Spinal cord (tissue), 10 donors: ENCODE data around the gene TMPRSS7. TPM values are rescaled to one million over a fixed set of nuclear protein-coding genes. Genes with fewer than 3 reads are reported as not detected.

Experiments
- DNase-seq, 6 donors: peaks; one replicate each; pipeline versions ENCODE4 v3.0.0 to v3.0.0-alpha.2; 2013 to 2015; ENCODE audit warnings: low spot score in 6 of 6, low read depth in 4 of 6
- H3K27ac ChIP-seq: one replicate; pipeline ENCODE4 v1.5.1; 2013; ENCODE audit warnings: low read depth, low read length, control low read depth
- H3K27me3 ChIP-seq: one replicate; pipeline ENCODE4 v1.6.1; 2013; ENCODE audit warnings: low read length; ENCODE audit not compliant: control insufficient read depth, insufficient read depth
- H3K36me3 ChIP-seq: one replicate; pipeline ENCODE4 v1.6.1; 2013; ENCODE audit warnings: low read length; ENCODE audit not compliant: control insufficient read depth, insufficient read depth
- H3K4me1 ChIP-seq: one replicate; pipeline ENCODE4 v1.6.1; 2013; ENCODE audit warnings: low read length; ENCODE audit not compliant: control insufficient read depth, insufficient read depth
- H3K4me3 ChIP-seq: one replicate; pipeline ENCODE4 v1.5.1; 2013; ENCODE audit warnings: low read depth, low read length, control low read depth
- H3K9me3 ChIP-seq: one replicate; pipeline ENCODE4 v1.6.1; 2013; ENCODE audit warnings: low read length; ENCODE audit not compliant: control insufficient read depth, insufficient read depth
- WGBS: methylation state at CpG from one replicate; pipeline ENCODE4 v1.1.5; 2013; ENCODE audit warnings: missing lambda C conversion rate; ENCODE audit not compliant: insufficient coverage; 5-methylcytosine and 5-hydroxymethylcytosine counted together
- long read RNA-seq, 4 donors: transcript quantifications; one replicate each; lab custom pipeline, GENCODE V29; 2026
- polyA plus RNA-seq, 2 donors: library from polyadenylated mRNA; unstranded; fragments of 120-200 nt; gene quantifications; one replicate each; pipeline ENCODE4 v1.2.1, GENCODE V29; 2013; ENCODE audit not compliant: insufficient read length in 2 of 2
- total RNA-seq, 2 donors: library from RNA; depleted of rRNA in 1 of 2; stranded (reverse); fragments of 120-200 nt in 1 of 2; fragments of >200 nt in 1 of 2; gene quantifications; one replicate each; pipeline versions ENCODE4 v1.2.3 to v1.2.4, GENCODE V29; 2013 to 2014
- donor health status: healthy.

Gene TMPRSS7, protein sequence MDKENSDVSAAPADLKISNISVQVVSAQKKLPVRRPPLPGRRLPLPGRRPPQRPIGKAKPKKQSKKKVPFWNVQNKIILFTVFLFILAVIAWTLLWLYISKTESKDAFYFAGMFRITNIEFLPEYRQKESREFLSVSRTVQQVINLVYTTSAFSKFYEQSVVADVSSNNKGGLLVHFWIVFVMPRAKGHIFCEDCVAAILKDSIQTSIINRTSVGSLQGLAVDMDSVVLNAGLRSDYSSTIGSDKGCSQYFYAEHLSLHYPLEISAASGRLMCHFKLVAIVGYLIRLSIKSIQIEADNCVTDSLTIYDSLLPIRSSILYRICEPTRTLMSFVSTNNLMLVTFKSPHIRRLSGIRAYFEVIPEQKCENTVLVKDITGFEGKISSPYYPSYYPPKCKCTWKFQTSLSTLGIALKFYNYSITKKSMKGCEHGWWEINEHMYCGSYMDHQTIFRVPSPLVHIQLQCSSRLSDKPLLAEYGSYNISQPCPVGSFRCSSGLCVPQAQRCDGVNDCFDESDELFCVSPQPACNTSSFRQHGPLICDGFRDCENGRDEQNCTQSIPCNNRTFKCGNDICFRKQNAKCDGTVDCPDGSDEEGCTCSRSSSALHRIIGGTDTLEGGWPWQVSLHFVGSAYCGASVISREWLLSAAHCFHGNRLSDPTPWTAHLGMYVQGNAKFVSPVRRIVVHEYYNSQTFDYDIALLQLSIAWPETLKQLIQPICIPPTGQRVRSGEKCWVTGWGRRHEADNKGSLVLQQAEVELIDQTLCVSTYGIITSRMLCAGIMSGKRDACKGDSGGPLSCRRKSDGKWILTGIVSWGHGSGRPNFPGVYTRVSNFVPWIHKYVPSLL
- total RNA-seq (under 1 TPM; 0.55 to 0.69 TPM), polyA plus RNA-seq (under 1 TPM; 0.30 to 0.46 TPM)
- long read RNA-seq, donor 1, result 0 reads
- long read RNA-seq, donor 2, result 0 reads
- long read RNA-seq, donor 3, result 0 reads
- long read RNA-seq, donor 4, result 0 reads

- Histone ChIP-seq H3K27ac (no peak within 1 kb of the TSS), H3K4me1 (peaks cover 5% of the 10 kb centered on the region), H3K27me3 (no peaks in the 10 kb centered on the region), H3K4me3 (no peak within 1 kb of the TSS), H3K36me3 (no peaks in the 10 kb centered on the region), H3K9me3 (no peaks in the 10 kb centered on the region)
- no peak for DNase-seq
- WGBS, result 40% methylated on average over 1 of the region's 4 CpGs
These were observed at the start of gene TMPRSS7 for GRCh38 chr3:112034436-112034835. TSS of gene TMPRSS7 (plus strand) at chr3:112034736. CDS start at chr3:112034846, 110 bp downstream.

- no CpG with 5 or more reads among the region's 3 CpGs for WGBS
These were observed 47.7 kb upstream of the TMPRSS7 start for GRCh38 chr3:111986800-111987199.

DNA sequence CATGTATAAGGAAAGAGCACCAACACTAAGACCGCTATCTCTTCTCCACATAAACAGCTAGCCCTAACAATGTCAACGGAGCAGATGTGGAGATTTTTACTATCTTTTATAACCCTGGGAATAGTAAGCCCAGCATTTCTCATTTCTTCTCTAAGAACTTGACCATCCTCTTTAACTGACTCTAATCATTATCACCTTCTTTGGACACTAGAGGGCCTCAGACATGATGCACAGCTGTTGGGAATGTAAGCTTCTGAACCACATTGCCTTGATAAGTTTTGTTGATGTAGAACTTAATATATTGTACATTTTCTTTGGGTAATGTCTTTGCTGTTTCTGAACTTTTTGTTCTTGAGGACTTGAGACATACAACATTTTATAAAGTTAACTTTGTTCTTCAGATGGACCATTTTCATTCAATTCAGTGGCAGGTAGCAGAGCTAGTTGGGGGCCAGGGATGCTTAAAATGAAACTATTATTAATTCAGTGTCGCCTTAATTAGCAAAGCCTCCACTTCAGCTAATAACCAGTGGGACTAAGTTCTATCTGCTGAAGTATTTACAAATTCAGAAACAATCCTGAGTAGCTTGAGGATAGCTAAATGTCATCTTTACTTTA is 45.4 kb upstream of the TMPRSS7 start:
- H3K9me3 ChIP-seq, result no peaks in the 10 kb centered on the region

More at GRCh38 chr3:111986800-111987199, 47.7 kb upstream of the TMPRSS7 start:
- Histone ChIP-seq H3K4me1 (no peaks in the 10 kb centered on the region), H3K36me3 (peaks cover 4% of the 10 kb centered on the region), H3K9me3 (no peaks in the 10 kb centered on the region), H3K27ac (no peak overlapping the region), H3K4me3 (no peak overlapping the region), H3K27me3 (no peaks in the 10 kb centered on the region)
- DNase-seq, result no peak

GRCh38 chr3:111993038-111993437 is 41.5 kb upstream of the TMPRSS7 start:
- Histone ChIP-seq H3K27me3 (no peaks in the 10 kb centered on the region), H3K27ac (peak overlapping the region; percentile 35), H3K4me1 (peaks cover 1% of the 10 kb centered on the region), H3K9me3 (no peaks in the 10 kb centered on the region), H3K36me3 (no peaks in the 10 kb centered on the region), H3K4me3 (no peak overlapping the region)
- peak in 2 of 6 donors; percentile 64 to 75 for DNase-seq
- WGBS, result 67% methylated on average over 1 of the region's 2 CpGs

More for the DNA sequence above, 45.4 kb upstream of the TMPRSS7 start:
- Histone ChIP-seq H3K27me3 (no peaks in the 10 kb centered on the region), H3K4me3 (no peak overlapping the region), H3K4me1 (no peaks in the 10 kb centered on the region), H3K36me3 (peaks cover 4% of the 10 kb centered on the region), H3K27ac (no peak overlapping the region)
- DNase-seq, result peak in 3 of 6 donors; percentile 50 to 91 (median 80)
- 60% methylated on average over 1 of the region's 3 CpGs for WGBS

DNA sequence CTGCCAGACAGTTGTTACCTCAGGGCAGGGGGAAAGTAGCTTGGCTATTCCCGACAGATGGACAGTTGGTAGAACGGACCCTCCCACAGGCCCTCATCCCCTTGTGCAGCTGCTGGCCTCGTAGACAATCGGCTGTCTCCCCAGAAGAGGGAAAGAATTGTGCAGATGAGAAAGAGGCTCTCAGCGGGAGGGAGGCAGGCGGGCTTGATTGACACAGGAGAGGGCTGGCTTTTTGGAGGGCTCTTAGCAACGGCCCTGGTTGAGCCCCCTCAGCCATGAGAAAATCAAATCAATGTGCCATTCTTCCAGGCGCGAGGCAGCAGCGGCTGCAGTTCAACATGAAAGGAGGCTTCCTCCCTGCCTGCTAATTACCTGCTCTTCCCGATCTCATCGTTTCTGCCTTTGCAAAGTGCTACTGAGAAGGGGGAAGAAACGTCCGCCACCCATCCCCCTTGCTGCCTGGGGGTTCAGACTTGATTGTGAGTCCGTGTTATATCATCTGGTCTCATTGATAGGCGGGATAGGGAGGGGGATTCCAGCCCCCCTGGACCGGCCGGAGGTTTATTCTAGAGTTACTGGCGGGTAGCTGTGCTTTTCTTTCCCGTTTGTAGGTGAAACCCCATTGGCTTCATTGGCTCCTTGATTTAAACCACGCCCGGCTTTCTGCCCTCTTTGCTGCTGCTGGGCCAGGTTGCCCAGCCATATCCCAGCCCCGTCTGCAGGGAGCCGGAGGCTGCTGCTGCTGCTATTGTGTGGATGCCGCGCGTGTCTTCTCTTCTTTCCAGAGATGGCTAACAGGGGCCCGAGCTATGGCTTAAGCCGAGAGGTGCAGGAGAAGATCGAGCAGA is 35.7 kb upstream of the TMPRSS7 start, which contains the start of gene TAGLN3:
Gene TAGLN3 (plus strand): TSS at position 287 of the 848 bp plus-strand sequence. CDS start 501 bp downstream, at position 788.
- H3K9me3 ChIP-seq, result no peaks in the 10 kb centered on the region
- peak within 1 kb of the TSS; percentile 73 for H3K4me3 ChIP-seq
- H3K27ac ChIP-seq, result peak within 1 kb of the TSS; percentile 86
- WGBS, result 0% methylated on average over 26 of the region's 30 CpGs
- H3K27me3 ChIP-seq, result peaks cover 3% of the 10 kb centered on the region
- peak in 5 of 6 donors; percentile 70 to 94 (median 78) for DNase-seq
- peaks cover 34% of the 10 kb centered on the region for H3K4me1 ChIP-seq
- peaks cover 9% of the 10 kb centered on the region for H3K36me3 ChIP-seq

DNA sequence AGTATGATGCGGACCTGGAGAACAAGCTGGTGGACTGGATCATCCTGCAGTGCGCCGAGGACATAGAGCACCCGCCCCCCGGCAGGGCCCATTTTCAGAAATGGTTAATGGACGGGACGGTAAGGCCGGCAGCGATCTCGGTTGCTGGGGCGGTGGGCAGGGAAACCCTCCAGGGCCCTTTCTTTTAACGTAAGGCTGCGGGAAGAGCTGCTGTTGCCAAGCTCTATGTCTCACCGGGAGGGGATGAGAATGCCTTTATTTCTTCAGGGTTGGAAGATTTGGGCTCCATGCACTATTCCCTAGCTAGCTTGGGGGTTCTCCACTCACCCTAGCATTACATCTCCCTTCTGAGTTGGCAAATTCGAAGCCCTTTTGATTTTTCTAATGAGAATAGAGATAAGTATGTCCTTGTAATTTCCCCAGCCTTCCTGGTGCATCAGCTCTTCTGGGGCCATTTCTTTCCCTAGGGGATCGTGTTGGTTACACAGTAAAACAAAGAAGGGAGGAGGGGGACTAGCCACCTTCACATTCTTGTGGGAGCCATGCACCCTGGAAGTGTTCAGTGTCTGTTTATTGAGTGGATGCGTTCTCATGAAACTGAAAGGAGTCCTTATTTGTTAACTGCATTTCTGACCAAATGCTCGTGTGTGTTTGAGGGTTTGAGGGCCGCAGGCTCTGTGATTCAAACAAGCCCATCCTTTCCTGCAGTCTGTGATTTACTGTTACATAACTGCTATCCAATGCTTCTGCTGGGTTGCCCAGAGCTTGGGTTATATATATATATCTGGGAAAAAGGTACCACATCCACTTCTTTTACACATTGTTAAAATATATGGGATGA is 34.8 kb upstream of the TMPRSS7 start:
- peaks cover 34% of the 10 kb centered on the region for H3K4me1 ChIP-seq
- H3K27me3 ChIP-seq, result peaks cover 3% of the 10 kb centered on the region
- no peaks in the 10 kb centered on the region for H3K9me3 ChIP-seq
- H3K27ac ChIP-seq, result peak overlapping the region; percentile 86
- WGBS, result under 1% methylated on average over 13 of the region's 19 CpGs
- peak overlapping the region; percentile 73 for H3K4me3 ChIP-seq
- peak in 2 of 6 donors; percentile 81 to 87 for DNase-seq
- peaks cover 12% of the 10 kb centered on the region for H3K36me3 ChIP-seq

- DNase-seq, result peak in 2 of 6 donors; percentile 66 to 79
- Histone ChIP-seq H3K9me3 (no peaks in the 10 kb centered on the region), H3K36me3 (peaks cover 15% of the 10 kb centered on the region), H3K27me3 (peaks cover 3% of the 10 kb centered on the region), H3K27ac (peak overlapping the region; percentile 86), H3K4me1 (peaks cover 34% of the 10 kb centered on the region), H3K4me3 (peak overlapping the region; percentile 73)
- WGBS, result 33% methylated on average over 2 of the region's 5 CpGs
These were observed 34.2 kb upstream of the TMPRSS7 start for GRCh38 chr3:112000367-112000771.

GRCh38 chr3:112000966-112001365 is 33.6 kb upstream of the TMPRSS7 start:
- Histone ChIP-seq H3K4me3 (peak overlapping the region; percentile 73), H3K27ac (no peak overlapping the region), H3K27me3 (peaks cover 3% of the 10 kb centered on the region), H3K36me3 (peaks cover 15% of the 10 kb centered on the region), H3K9me3 (no peaks in the 10 kb centered on the region), H3K4me1 (peaks cover 34% of the 10 kb centered on the region)
- 0% methylated on average over 1 of the region's 2 CpGs for WGBS
- DNase-seq, result peak in 2 of 6 donors; percentile 49 to 75
